ENCODE results near the gene ABCG1.
A peak's percentile ranks its signal among the peaks of the same experiment; 100 is the strongest.

The ABCG1 gene

GRCh38 chr21:42337830-42338728 is 119.1 kb downstream of the ABCG1 start:
- peak; percentile 78 for DNase-seq

GRCh38 chr21:42338729-42339715 is 120.1 kb downstream of the ABCG1 start:
- DNase-seq, result no peak

- no peak for DNase-seq
Measured at GRCh38 chr21:42340187-42341050, 121.5 kb downstream of the ABCG1 start.

GRCh38 chr21:42341776-42342542 is 123.0 kb downstream of the ABCG1 start:
- DNase-seq, result no peak

- DNase-seq, result no peak
Measured at GRCh38 chr21:42343101-42343500, 124.2 kb downstream of the ABCG1 start.

GRCh38 chr21:42343556-42343955 is 124.6 kb downstream of the ABCG1 start:
- DNase-seq, result no peak

GRCh38 chr21:42343963-42344510 is 125.1 kb downstream of the ABCG1 start:
- DNase-seq, result no peak

GRCh38 chr21:42344631-42345030 is 125.7 kb downstream of the ABCG1 start:
- no peak for DNase-seq

- DNase-seq, result no peak
Measured at GRCh38 chr21:42346441-42346840, 127.5 kb downstream of the ABCG1 start.

All from CD4-positive, alpha-beta T cell treated with Interferon gamma for 1 hour (primary cell).